H1 (cell line): ENCODE data around the gene VPS11. TPM values are rescaled to one million over a fixed set of nuclear protein-coding genes. Genes with fewer than 3 reads are reported as not detected.

Source experiments
- CTCF ChIA-PET: fragments of 300-600 bp; sonication (Branson Sonifier 250); formaldehyde crosslinking; loops from one replicate; lab custom pipeline; 2021; ENCODE audit not compliant: partially characterized antibody; lab: Charles Lee
- POLR2A ChIA-PET: fragments of 300-600 bp; sonication (Branson Sonifier 250); formaldehyde crosslinking; loops from one replicate; lab custom pipeline; 2021; ENCODE audit warnings: inconsistent platforms; ENCODE audit not compliant: partially characterized antibody; lab: Charles Lee
- DNase-seq, 2 experiments: peaks; one replicate each; pipeline versions ENCODE4 v3.0.0 to v3.0.0-alpha.2; 2010 to 2022; ENCODE audit warnings: low spot score in 2 of 2, low read depth in 1 of 2, mixed read lengths in 1 of 2
- FAIRE-seq: peaks from 2 replicates; lab custom pipeline; 2011; peaks lifted over from hg19 to GRCh38; lab: Jason Lieb, UNC
- H2AFZ ChIP-seq: 2 replicates; pipeline ENCODE4 v1.8.1; 2012; ENCODE audit warnings: low read length, inconsistent platforms
- H2AK5ac ChIP-seq: 2 replicates; pipeline ENCODE4 v1.6.1; 2013; ENCODE audit warnings: low read depth, low read length
- H2BK120ac ChIP-seq: replicated peaks from 2 replicates; pipeline ENCODE3; 2013; ENCODE audit warnings: low read depth, low read length, inconsistent platforms
- H2BK12ac ChIP-seq: 2 replicates; pipeline ENCODE4 v1.6.1; 2013; ENCODE audit warnings: low read depth, low read length
- H2BK15ac ChIP-seq: 2 replicates; pipeline ENCODE4 v1.6.1; 2013; ENCODE audit warnings: low read length
- H2BK20ac ChIP-seq: 2 replicates; pipeline ENCODE4 v1.6.1; 2013; ENCODE audit warnings: low read length
- H2BK5ac ChIP-seq: 2 replicates; pipeline ENCODE4 v1.6.1; 2013; ENCODE audit warnings: low read depth, low read length
- H3K14ac ChIP-seq: 2 replicates; pipeline ENCODE4 v1.6.1; 2013; ENCODE audit warnings: inconsistent platforms; ENCODE audit not compliant: insufficient read length
- H3K18ac ChIP-seq: 2 replicates; pipeline ENCODE4 v1.6.1; 2013; ENCODE audit warnings: low read length; ENCODE audit errors: extremely low read depth
- H3K23ac ChIP-seq: 2 replicates; pipeline ENCODE4 v1.6.1; 2013; ENCODE audit warnings: inconsistent platforms; ENCODE audit not compliant: insufficient read length
- H3K23me2 ChIP-seq: 2 replicates; pipeline ENCODE4 v1.6.1; 2013; ENCODE audit warnings: low read depth, low read length
- H3K27ac ChIP-seq: 2 replicates; pipeline ENCODE4 v1.6.1; 2011; ENCODE audit warnings: low read depth, low read length, inconsistent platforms
- H3K27me3 ChIP-seq, 4 experiments: replicated peaks in 1 of 4; 1 replicate in 1 of 4; 2 replicates in 3 of 4; pipeline versions ENCODE4 v1.6.1 to v1.8.1; 2011 to 2013; ENCODE audit warnings: low read length in 3 of 4, mild to moderate bottlenecking in 3 of 4, inconsistent platforms in 2 of 4, mixed read lengths in 2 of 4, moderate library complexity in 1 of 4; ENCODE audit not compliant: control insufficient read depth in 3 of 4, insufficient read depth in 3 of 4; ENCODE audit errors: extremely low read depth in 1 of 4
- H3K36me3 ChIP-seq, 4 experiments: 2 replicates each; pipeline versions ENCODE4 v1.6.1 to v1.8.1; 2011 to 2013; ENCODE audit warnings: mild to moderate bottlenecking in 4 of 4, low read length in 3 of 4, moderate library complexity in 2 of 4, control low read depth in 1 of 4, inconsistent platforms in 1 of 4; ENCODE audit not compliant: insufficient read depth in 4 of 4, control insufficient read depth in 2 of 4
- H3K4ac ChIP-seq: replicated peaks from 2 replicates; pipeline ENCODE3; 2013; ENCODE audit warnings: low read length, low read depth, mixed read lengths, inconsistent platforms; ENCODE audit not compliant: insufficient read length
- H3K4me1 ChIP-seq, 4 experiments: replicated peaks in 1 of 4; 1 replicate in 1 of 4; 2 replicates in 3 of 4; pipeline versions ENCODE4 v1.6.1 to v1.8.1; 2011 to 2013; ENCODE audit warnings: low read length in 3 of 4, inconsistent platforms in 2 of 4, mixed read lengths in 1 of 4; ENCODE audit not compliant: insufficient read depth in 4 of 4, control insufficient read depth in 3 of 4
- H3K4me2 ChIP-seq, 2 experiments: 2 replicates each; pipeline versions ENCODE4 v1.6.1 to v1.8.1; 2011 to 2013; ENCODE audit warnings: low read depth in 2 of 2, low read length in 2 of 2, control low read depth in 1 of 2, inconsistent platforms in 1 of 2, mild to moderate bottlenecking in 1 of 2; ENCODE audit not compliant: insufficient read depth in 1 of 2
- H3K4me3 ChIP-seq, 4 experiments: fragments of 200-600, 300-600 bp in 1 of 4; sonication (generic), shearing (Covaris generic), sonication (Bioruptor Twin) in 1 of 4; 2 replicates each; pipeline versions ENCODE4 v1.5.1 to v1.8.1; 2011 to 2016; ENCODE audit warnings: low read length in 4 of 4, low read depth in 3 of 4, control low read depth in 2 of 4, inconsistent platforms in 2 of 4, mild to moderate bottlenecking in 2 of 4, mixed read lengths in 1 of 4, moderate library complexity in 1 of 4; ENCODE audit not compliant: insufficient read depth in 2 of 4; ENCODE audit errors: extremely low read depth in 1 of 4
- H3K56ac ChIP-seq: replicated peaks from 2 replicates; pipeline ENCODE3; 2013; ENCODE audit warnings: low read depth, mild to moderate bottlenecking, mixed read lengths, low read length, inconsistent platforms; ENCODE audit not compliant: insufficient read length
- H3K79me1 ChIP-seq: 2 replicates; pipeline ENCODE4 v1.6.1; 2013; ENCODE audit warnings: low read depth, low read length, control low read depth
- H3K79me2 ChIP-seq, 2 experiments: 2 replicates each; pipeline versions ENCODE4 v1.6.1 to v1.8.1; 2012 to 2013; ENCODE audit warnings: low read length in 2 of 2, mild to moderate bottlenecking in 2 of 2, inconsistent platforms in 1 of 2; ENCODE audit not compliant: insufficient read depth in 2 of 2, control insufficient read depth in 1 of 2
- H3K9ac ChIP-seq, 4 experiments: replicated peaks in 1 of 4; 1 replicate in 1 of 4; 2 replicates in 3 of 4; pipeline versions ENCODE4 v1.6.1 to v1.8.1; 2011 to 2013; ENCODE audit warnings: low read depth in 3 of 4, low read length in 3 of 4, control low read depth in 2 of 4, mild to moderate bottlenecking in 2 of 4, moderate library complexity in 2 of 4, inconsistent platforms in 1 of 4; ENCODE audit errors: extremely low read depth in 1 of 4
- H3K9me3 ChIP-seq, 2 experiments: 2 replicates each; pipeline versions ENCODE4 v1.6.1 to v1.8.1; 2012 to 2013; ENCODE audit warnings: mild to moderate bottlenecking in 2 of 2, moderate library complexity in 2 of 2, control low read depth in 1 of 2, inconsistent platforms in 1 of 2, low read depth in 1 of 2, low read length in 1 of 2, mixed read lengths in 1 of 2; ENCODE audit not compliant: insufficient read depth in 2 of 2
- H4K20me1 ChIP-seq, 2 experiments: replicated peaks in 1 of 2; 2 replicates each; pipeline versions ENCODE3 to v1.8.1; 2011 to 2013; ENCODE audit warnings: inconsistent platforms in 2 of 2, low read length in 2 of 2, mild to moderate bottlenecking in 1 of 2; ENCODE audit not compliant: insufficient read depth in 2 of 2, control insufficient read depth in 1 of 2
- H4K5ac ChIP-seq: 2 replicates; pipeline ENCODE4 v1.6.1; 2013; ENCODE audit warnings: low read length, low read depth, mixed read lengths, inconsistent platforms; ENCODE audit not compliant: insufficient read length
- H4K8ac ChIP-seq: 2 replicates; pipeline ENCODE4 v1.8.0; 2013; ENCODE audit warnings: mild to moderate bottlenecking, moderate library complexity, low read length, inconsistent platforms; ENCODE audit not compliant: insufficient read depth; ENCODE audit errors: extremely low read depth
- H4K91ac ChIP-seq: replicated peaks from 2 replicates; pipeline ENCODE3; 2013; ENCODE audit warnings: low read length, mixed read lengths, inconsistent platforms; ENCODE audit not compliant: insufficient read length
- CHD1 ChIP-seq: IDR thresholded peaks from 2 replicates; pipeline ENCODE4 v1.6.1; 2012; ENCODE audit warnings: low read depth, low read length, improper control_type of control experiment
- CREB1 ChIP-seq: IDR thresholded peaks from 2 replicates; pipeline ENCODE4 v1.6.1; 2012; ENCODE audit warnings: inconsistent platforms
- EP300 ChIP-seq, 2 experiments: IDR thresholded peaks; 1 replicate in 1 of 2; 2 replicates in 1 of 2; pipeline ENCODE4 v1.6.1; 2011 to 2012; ENCODE audit warnings: low read depth in 2 of 2, low read length in 2 of 2, mild to moderate bottlenecking in 2 of 2, borderline replicate concordance in 1 of 2, inconsistent platforms in 1 of 2, moderate library complexity in 1 of 2
- GABPA ChIP-seq: IDR thresholded peaks from 2 replicates; pipeline ENCODE4 v1.6.1; 2011; ENCODE audit warnings: mild to moderate bottlenecking, low read length, moderate library complexity, borderline replicate concordance; ENCODE audit not compliant: insufficient read depth
- HDAC6 ChIP-seq: IDR thresholded peaks from one replicate; pipeline ENCODE4 v1.7.1; 2012; ENCODE audit warnings: low read depth, mild to moderate bottlenecking, inconsistent platforms, low read length, moderate library complexity
- RFX5 ChIP-seq: IDR thresholded peaks from 2 replicates; pipeline ENCODE4 v1.6.1; 2011; ENCODE audit warnings: low read depth, low read length, improper control_type of control experiment, borderline replicate concordance
- RXRA ChIP-seq: IDR thresholded peaks from 2 replicates; pipeline ENCODE4 v1.6.1; 2011; ENCODE audit warnings: low read depth, mild to moderate bottlenecking, low read length, moderate library complexity; ENCODE audit not compliant: insufficient read depth
- SAP30 ChIP-seq: fragments of 300-600 bp; sonication (generic); IDR thresholded peaks from 2 replicates; pipeline ENCODE4 v1.7.1; 2012; ENCODE audit warnings: low read length, moderate library complexity, mild to moderate bottlenecking, inconsistent platforms; ENCODE audit not compliant: insufficient read depth, insufficient replicate concordance
- SIN3A ChIP-seq, 2 experiments: IDR thresholded peaks in 1 of 2; conservative IDR thresholded peaks in 1 of 2; 2 replicates each; pipeline ENCODE4 v1.6.1; 2011 to 2012; ENCODE audit warnings: low read length in 2 of 2, improper control_type of control experiment in 1 of 2, low read depth in 1 of 2, mild to moderate bottlenecking in 1 of 2
- SRF ChIP-seq: IDR thresholded peaks from 2 replicates; pipeline ENCODE4 v1.6.1; 2011; ENCODE audit warnings: mild to moderate bottlenecking, low read depth, low read length, moderate library complexity
- TEAD4 ChIP-seq: IDR thresholded peaks from 2 replicates; pipeline ENCODE4 v1.6.1; 2012; ENCODE audit warnings: low read depth, low read length, inconsistent platforms, mixed read lengths
- WGBS, 2 experiments: shearing (Covaris generic) in 1 of 2; methylation state at CpG; one replicate each; pipeline versions ENCODE4 v1.1.6 to v1.1.7; 2013 to 2015; ENCODE audit warnings: low lambda C conversion rate in 2 of 2, mixed read lengths in 2 of 2, inconsistent platforms in 1 of 2, low coverage in 1 of 2, missing lambda C conversion rate in 1 of 2; ENCODE audit not compliant: insufficient replicate concordance in 2 of 2, insufficient coverage in 1 of 2, insufficient read length in 1 of 2; ENCODE audit errors: extremely low coverage in 1 of 2, missing lambda C conversion rate in 1 of 2; 5-methylcytosine and 5-hydroxymethylcytosine counted together
- polyA plus RNA-seq, 7 experiments: library from polyadenylated mRNA; depleted of rRNA in 3 of 7; stranded (reverse) in 5 of 7; unstranded in 2 of 7; fragments of >200 nt in 5 of 7; fragments of 200-250 nt in 2 of 7; gene quantifications; 1 replicate in 5 of 7; 2 replicates in 1 of 7; 4 replicates in 1 of 7; pipeline versions ENCODE4 v1.2.1 to v1.2.3, GENCODE V29; 2011 to 2013; ENCODE audit warnings: missing spikeins in 2 of 7, mixed read lengths in 2 of 7
- total RNA-seq: library from RNA; stranded (reverse); fragmentation: NEBNext Ultra II Directional; extraction: Animal tissue kit (Norgen Biotek cat#: 25700); gene quantifications from 2 replicates; pipeline ENCODE4 v1.2.1, GENCODE V29; 2021
- TF ChIP-seq, protein P1 (sequence below): IDR thresholded peaks from 2 replicates; pipeline ENCODE4 v1.6.1; 2011; ENCODE audit warnings: low read length, improper control_type of control experiment

Gene VPS11
- total and polyA plus RNA-seq, 2 of the 8 experiments (the other 6 are each of a cell fraction or from before 2014, with no cell fraction given): 13.1 to 15.5 TPM

DNA sequence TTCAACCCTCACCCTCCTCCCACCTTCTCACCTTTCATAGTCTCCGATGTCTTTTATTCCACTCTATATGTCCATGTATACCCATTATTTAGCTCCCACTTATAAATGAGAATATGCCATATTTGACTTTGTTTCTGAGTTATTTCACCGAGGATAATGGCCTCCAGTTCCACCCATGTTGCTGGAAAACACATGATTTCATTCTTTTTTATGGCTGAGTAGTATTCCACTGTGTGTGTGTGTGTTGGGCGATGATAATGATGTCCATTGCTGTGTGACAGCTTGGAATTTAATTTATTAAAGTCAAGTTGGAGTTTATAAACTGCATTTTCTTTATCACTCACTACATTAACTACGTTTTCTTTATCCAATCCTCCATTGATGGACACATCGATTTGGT is 50.6 kb downstream of the VPS11 start:
- Histone ChIP-seq H3K9me3 (no peaks in the 10 kb centered on the region), H2AFZ (no peak overlapping the region), H3K4me2 (no peak overlapping the region), H2BK15ac (no peak overlapping the region), H3K56ac (no peak overlapping the region), H3K36me3 (no peaks in the 10 kb centered on the region; a peak in 1 of 8 replicates), H2AK5ac (no peak overlapping the region), H4K20me1 (peaks cover 0 to 4% of the 10 kb centered on the region in 2 experiments), H4K8ac (no peak overlapping the region), H3K9ac (no peak overlapping the region), H2BK12ac (no peak overlapping the region), H3K4ac (no peak overlapping the region), H2BK20ac (no peak overlapping the region), H3K27ac (no peak overlapping the region), H3K23ac (no peak overlapping the region), H3K23me2 (peaks cover 5% of the 10 kb centered on the region; the same call in 1 of the 2 replicates), H3K79me2 (peaks cover 7 to 17% of the 10 kb centered on the region in 2 experiments), H3K4me3 (no peak overlapping the region), H4K5ac (no peak overlapping the region), H3K27me3 (no peaks in the 10 kb centered on the region), H4K91ac (no peak overlapping the region), H3K79me1 (peaks cover 7% of the 10 kb centered on the region; the same call in 1 of the 2 replicates), H3K14ac (no peak overlapping the region), H2BK5ac (no peak overlapping the region), H3K4me1 (peaks cover 4 to 10% (median 6%) of the 10 kb centered on the region in 4 experiments; a peak in 6 of 7 replicates), H3K18ac (no peak overlapping the region), H2BK120ac (no peak overlapping the region)
- 88% methylated on average over 5 of the region's 5 CpGs; no CpG with 5 or more reads in 1 of the 2 experiments for WGBS, 2 experiments
- FAIRE-seq (no peak), DNase-seq (no peak)
- ChIA-PET POLR2A (interaction anchor here (0.8 to 4.9 kb wide), 5 partner anchors 10 to 25 kb away, joined by 3 to 42 read pairs (median 9); partner anchors contain the start of genes C2CD2L and DPAGT1), CTCF (interaction anchor here (0.7 to 4.9 kb wide), 5 partner anchors 10 to 51 kb away, joined by 3 to 26 read pairs (median 4); partner anchors contain the start of genes C2CD2L and NLRX1)
- TF ChIP-seq EP300 (IDR thresholded peaks at IDR 0.05; ENCODE audit: borderline replicate concordance in 1 of 2, low read depth in 2 of 2, low read length in 2 of 2) (no peak), HDAC6 (no peak), CHD1 (no peak), GABPA (no peak), SIN3A (conservative IDR thresholded peaks at IDR 0.05 in 1 of 2, IDR thresholded peaks at IDR 0.05 in 1 of 2; ENCODE audit: low read depth in 1 of 2, low read length in 2 of 2) (no peak), SRF (no peak), RXRA (no peak), SAP30 (no peak), RFX5 (no peak), TEAD4 (no peak), CREB1 (no peak)
- TF ChIP-seq, protein P1, sequence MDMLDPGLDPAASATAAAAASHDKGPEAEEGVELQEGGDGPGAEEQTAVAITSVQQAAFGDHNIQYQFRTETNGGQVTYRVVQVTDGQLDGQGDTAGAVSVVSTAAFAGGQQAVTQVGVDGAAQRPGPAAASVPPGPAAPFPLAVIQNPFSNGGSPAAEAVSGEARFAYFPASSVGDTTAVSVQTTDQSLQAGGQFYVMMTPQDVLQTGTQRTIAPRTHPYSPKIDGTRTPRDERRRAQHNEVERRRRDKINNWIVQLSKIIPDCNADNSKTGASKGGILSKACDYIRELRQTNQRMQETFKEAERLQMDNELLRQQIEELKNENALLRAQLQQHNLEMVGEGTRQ: no peak
